Measurements from ENCODE around the gene GGTLC1. TPM values are rescaled to one million over a fixed set of nuclear protein-coding genes. Genes with fewer than 3 reads are reported as not detected.
"Not testable (repeated sequence)": the region's sequence is repeated elsewhere in the genome, so short reads cannot be mapped to it uniquely, and the experiment has no call there.

Gene GGTLC1
- total and polyA plus RNA-seq, 2 of the 8 experiments (the other 6 are each of a cell fraction or from before 2014, with no cell fraction given): not detected

DNA sequence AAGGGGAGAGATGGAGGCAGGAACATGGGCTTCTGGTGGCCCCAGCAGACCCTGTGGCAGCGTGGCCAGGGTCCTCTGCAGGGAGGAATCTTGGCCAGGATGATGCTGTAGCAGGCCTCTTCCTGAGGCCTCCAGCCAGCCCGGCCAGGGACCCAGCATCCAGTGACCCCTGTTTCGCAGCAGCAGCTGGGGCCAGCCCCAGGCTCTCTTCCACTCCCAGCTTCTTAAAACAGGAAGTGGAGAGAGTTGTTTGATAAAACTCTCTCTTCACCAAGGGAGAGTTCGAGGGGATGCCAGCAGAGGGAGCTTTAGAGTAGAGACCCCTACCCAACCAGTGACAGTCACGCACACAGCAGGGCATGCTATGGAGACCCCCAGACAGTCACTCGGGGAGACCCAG lies 10.1 kb downstream of the GGTLC1 start:
- H4K8ac ChIP-seq (ENCODE audit: extremely low read depth, insufficient read depth, low read length): peak overlapping the region; percentile 68; the same call in 1 of the 2 replicates
- H2BK120ac ChIP-seq (replicated peaks; ENCODE audit: low read depth, low read length); H3K4me2 ChIP-seq (ENCODE audit: insufficient read depth in 1 of 2, low read depth in 2 of 2, low read length in 2 of 2); H3K56ac ChIP-seq (replicated peaks; ENCODE audit: insufficient read length, low read depth, low read length); H3K9me3 ChIP-seq (ENCODE audit: insufficient read depth in 2 of 2, low read depth in 1 of 2, low read length in 1 of 2); H3K23ac ChIP-seq (ENCODE audit: insufficient read length); FAIRE-seq; H3K23me2 ChIP-seq (ENCODE audit: low read depth, low read length); H2BK5ac ChIP-seq (ENCODE audit: low read depth, low read length); H2BK20ac ChIP-seq (ENCODE audit: low read length); H3K36me3 ChIP-seq (ENCODE audit: control insufficient read depth in 2 of 4, insufficient read depth in 4 of 4, low read length in 3 of 4); H4K20me1 ChIP-seq (replicated peaks in 1 of 2; ENCODE audit: control insufficient read depth in 1 of 2, insufficient read depth in 2 of 2, low read length in 2 of 2); H3K27me3 ChIP-seq (replicated peaks in 1 of 4; ENCODE audit: control insufficient read depth in 3 of 4, extremely low read depth in 1 of 4, insufficient read depth in 3 of 4, low read length in 3 of 4); H3K27ac ChIP-seq (ENCODE audit: low read depth, low read length); POLR2A ChIA-PET (ENCODE audit: partially characterized antibody); H3K79me1 ChIP-seq (ENCODE audit: low read depth, low read length); H3K18ac ChIP-seq (ENCODE audit: extremely low read depth, low read length); H3K9ac ChIP-seq (replicated peaks in 1 of 4; ENCODE audit: extremely low read depth in 1 of 4, low read depth in 3 of 4, low read length in 3 of 4); H3K4ac ChIP-seq (replicated peaks; ENCODE audit: insufficient read length, low read depth, low read length); H4K5ac ChIP-seq (ENCODE audit: insufficient read length, low read depth, low read length); H2BK15ac ChIP-seq (ENCODE audit: low read length); H2BK12ac ChIP-seq (ENCODE audit: low read depth, low read length); H4K91ac ChIP-seq (replicated peaks; ENCODE audit: insufficient read length, low read length); H2AFZ ChIP-seq (ENCODE audit: low read length); H3K4me3 ChIP-seq (ENCODE audit: extremely low read depth in 1 of 4, insufficient read depth in 2 of 4, low read depth in 3 of 4, low read length in 4 of 4); H2AK5ac ChIP-seq (ENCODE audit: low read depth, low read length); H3K4me1 ChIP-seq (replicated peaks in 1 of 4; ENCODE audit: control insufficient read depth in 3 of 4, insufficient read depth in 4 of 4, low read length in 3 of 4); H3K79me2 ChIP-seq (ENCODE audit: control insufficient read depth in 1 of 2, insufficient read depth in 2 of 2, low read length in 2 of 2); H3K14ac ChIP-seq (ENCODE audit: insufficient read length): not testable (repeated sequence)
- 66% methylated on average over 6 of the region's 6 CpGs; no CpG with 5 or more reads in 1 of the 2 experiments for whole genome bisulfite sequencing, 2 experiments (ENCODE audit: extremely low coverage in 1 of 2, insufficient coverage in 1 of 2, insufficient read length in 1 of 2, insufficient replicate concordance in 2 of 2, low coverage in 1 of 2, low lambda C conversion rate in 2 of 2, missing lambda C conversion rate in 1 of 2)
- peak in 1 of 2 experiments; percentile 66 for DNase-seq (ENCODE audit: low read depth in 1 of 2, low spot score in 2 of 2)
- TF ChIP-seq CTCF (IDR thresholded peaks at IDR 0.05; ENCODE audit: control extremely low read depth in 1 of 3, insufficient read depth in 1 of 3, low read depth in 1 of 3, low read length in 3 of 3): peak; percentile 28 to 38 (median 33); a peak in 3 of 4 replicates
- TF ChIP-seq RAD21 (IDR thresholded peaks at IDR 0.05 in 1 of 2, conservative IDR thresholded peaks at IDR 0.05 in 1 of 2; ENCODE audit: low read depth in 2 of 2, low read length in 2 of 2): peak in 1 of 2 experiments; percentile 18; a peak in 1 of 4 replicates
- CTCF ChIA-PET (ENCODE audit: partially characterized antibody): interaction anchor here (0.7 to 1.6 kb wide), 9 partner anchors 9 to 1443 kb away, joined by 3 to 5 read pairs (median 3); no protein-coding TSS in a partner anchor

Data from H1 (cell line).